ENCODE measurements around the gene LRIT1.

- no peak for TF ChIP-seq GATA2 (IDR thresholded peaks at IDR 0.05; ENCODE audit: low read depth, low read length)
- no peak for TF ChIP-seq GATA3 (IDR thresholded peaks at IDR 0.05; ENCODE audit: low read depth, low read length)
Measured at GRCh38 chr10:84243759-84244158, 2.4 kb upstream of the LRIT1 start.
